Caco-2 (cell line): ENCODE data around the gene TRAPPC10. TPM values are rescaled to one million over a fixed set of nuclear protein-coding genes. Genes with fewer than 3 reads are reported as not detected.

ENCODE experiments used
- BruUV-seq: library from RNA; stranded (reverse); fragments of 400-500 nt; replicated peaks from 2 replicates; lab custom pipeline; 2021; lab: Mats Ljungman, UMichigan
- CTCF ChIA-PET: fragments of 300-600 bp; sonication (Branson Sonifier 250); formaldehyde crosslinking; loops from one replicate; lab custom pipeline; 2022; ENCODE audit warnings: antibody characterized with exemption; lab: Charles Lee
- POLR2A ChIA-PET: fragments of 300-600 bp; sonication (Branson Sonifier 250); formaldehyde crosslinking; loops from one replicate; lab custom pipeline; 2022; ENCODE audit warnings: antibody characterized with exemption; lab: Charles Lee
- DNase-seq, 2 experiments: peaks; one replicate each; pipeline versions ENCODE4 v3.0.0 to v3.0.0-alpha.2; 2020 to 2022
- H3K27me3 ChIP-seq: replicated peaks from 2 replicates; pipeline ENCODE4 v1.6.0; 2011; ENCODE audit warnings: low read length; ENCODE audit not compliant: control insufficient read depth, insufficient read depth
- H3K36me3 ChIP-seq: 2 replicates; pipeline ENCODE4 v1.5.1; 2011; ENCODE audit warnings: low read length; ENCODE audit not compliant: control insufficient read depth, insufficient read depth
- H3K4me1 ChIP-seq: fragments of 250-450 bp; sonication (Bioruptor Pico); 2 replicates; pipeline ENCODE4 v1.5.1; 2020; ENCODE audit warnings: mild to moderate bottlenecking
- H3K4me3 ChIP-seq: 2 replicates; pipeline ENCODE4 v1.5.1; 2011; ENCODE audit warnings: low read depth, mild to moderate bottlenecking, control low read depth, low read length
- H3K9me3 ChIP-seq: fragments of 250-450 bp; sonication (Bioruptor Pico); 2 replicates; pipeline ENCODE4 v1.5.1; 2020; ENCODE audit warnings: mild to moderate bottlenecking, moderate library complexity
- H3K27ac Mint-ChIP-seq: one replicate; pipeline ENCODE4 v1.8.0; 2022; ENCODE audit warnings: mixed read lengths; ENCODE audit not compliant: unreplicated experiment
- H3K27me3 Mint-ChIP-seq: one replicate; pipeline ENCODE4 v1.8.0; 2022; ENCODE audit warnings: mixed read lengths; ENCODE audit not compliant: insufficient read depth, unreplicated experiment
- H3K36me3 Mint-ChIP-seq: one replicate; pipeline ENCODE4 v1.8.0; 2022; ENCODE audit warnings: mild to moderate bottlenecking, mixed read lengths; ENCODE audit not compliant: insufficient read depth, unreplicated experiment
- H3K4me1 Mint-ChIP-seq: one replicate; pipeline ENCODE4 v1.8.0; 2022; ENCODE audit warnings: low read depth, mixed read lengths; ENCODE audit not compliant: unreplicated experiment
- H3K4me3 Mint-ChIP-seq: one replicate; pipeline ENCODE4 v1.8.0; 2022; ENCODE audit warnings: mild to moderate bottlenecking, moderate library complexity, mixed read lengths; ENCODE audit not compliant: unreplicated experiment
- H3K9me3 Mint-ChIP-seq: one replicate; pipeline ENCODE4 v1.8.0; 2022; ENCODE audit warnings: mixed read lengths; ENCODE audit not compliant: unreplicated experiment
- intact Hi-C: fragments of 100-400 bp; cut with micrococcal nuclease; formaldehyde crosslinking; loops from one replicate; pipeline ENCODE4 v1.10.0; 2022; ENCODE audit not compliant: unreplicated experiment
- total RNA-seq: library from RNA; stranded (reverse); gene quantifications from 2 replicates; pipeline ENCODE4 v1.2.3, GENCODE V29; 2022
- TF ChIP-seq, protein P1 (sequence below), 2 experiments: fragments of 200-600 bp in 1 of 2; IDR thresholded peaks; 1 replicate in 1 of 2; 2 replicates in 1 of 2; pipeline versions ENCODE4 v1.5.1 to v1.8.0; 2011 to 2022; ENCODE audit warnings: antibody characterized with exemption in 1 of 2, control low read depth in 1 of 2, inconsistent platforms in 1 of 2, low read depth in 1 of 2, low read length in 1 of 2, mild to moderate bottlenecking in 1 of 2, moderate library complexity in 1 of 2; ENCODE audit not compliant: insufficient read depth in 1 of 2, severe bottlenecking in 1 of 2, unreplicated experiment in 1 of 2

Gene TRAPPC10
- total RNA-seq, 1 experiment from 2014 or later, result 43.4 TPM

DNA sequence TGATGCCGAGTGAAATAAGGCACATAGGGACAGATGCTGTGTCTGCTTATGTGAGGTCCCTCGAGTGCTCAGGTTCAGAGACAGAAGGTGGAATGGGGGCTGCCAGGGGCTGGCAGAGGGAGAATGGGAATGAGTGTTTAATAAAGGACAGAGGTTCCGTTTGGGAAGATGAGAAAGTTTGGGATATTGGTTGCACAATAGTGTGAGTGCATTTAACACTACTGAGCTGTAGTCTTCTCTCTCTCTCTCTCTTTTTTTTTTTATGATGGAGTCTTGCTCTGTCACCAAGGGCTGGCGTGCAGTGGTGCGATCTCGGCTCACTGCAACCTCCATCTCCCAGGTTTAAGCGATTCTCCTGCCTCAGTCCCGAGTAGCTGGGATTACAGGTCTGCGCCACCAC lies 44.9 kb downstream of the TRAPPC10 start:
- H3K9me3 ChIP-seq, result no peaks in the 10 kb centered on the region
- Mint-ChIP-seq H3K4me3 (no peak overlapping the region), H3K27ac (no peak overlapping the region), H3K27me3 (no peaks in the 10 kb centered on the region), H3K36me3 (peaks cover 39% of the 10 kb centered on the region), H3K4me1 (peaks cover 7% of the 10 kb centered on the region), H3K9me3 (no peaks in the 10 kb centered on the region)
- intact Hi-C loops, result no loop called here
- ChIA-PET CTCF (no interaction called here), POLR2A (no interaction called here)
- no peaks in the 10 kb centered on the region for H3K4me1 ChIP-seq
- H3K4me3 ChIP-seq, result no peak overlapping the region
- no peaks in the 10 kb centered on the region; the same call in 1 of the 2 replicates for H3K36me3 ChIP-seq
- TF ChIP-seq, protein P1, sequence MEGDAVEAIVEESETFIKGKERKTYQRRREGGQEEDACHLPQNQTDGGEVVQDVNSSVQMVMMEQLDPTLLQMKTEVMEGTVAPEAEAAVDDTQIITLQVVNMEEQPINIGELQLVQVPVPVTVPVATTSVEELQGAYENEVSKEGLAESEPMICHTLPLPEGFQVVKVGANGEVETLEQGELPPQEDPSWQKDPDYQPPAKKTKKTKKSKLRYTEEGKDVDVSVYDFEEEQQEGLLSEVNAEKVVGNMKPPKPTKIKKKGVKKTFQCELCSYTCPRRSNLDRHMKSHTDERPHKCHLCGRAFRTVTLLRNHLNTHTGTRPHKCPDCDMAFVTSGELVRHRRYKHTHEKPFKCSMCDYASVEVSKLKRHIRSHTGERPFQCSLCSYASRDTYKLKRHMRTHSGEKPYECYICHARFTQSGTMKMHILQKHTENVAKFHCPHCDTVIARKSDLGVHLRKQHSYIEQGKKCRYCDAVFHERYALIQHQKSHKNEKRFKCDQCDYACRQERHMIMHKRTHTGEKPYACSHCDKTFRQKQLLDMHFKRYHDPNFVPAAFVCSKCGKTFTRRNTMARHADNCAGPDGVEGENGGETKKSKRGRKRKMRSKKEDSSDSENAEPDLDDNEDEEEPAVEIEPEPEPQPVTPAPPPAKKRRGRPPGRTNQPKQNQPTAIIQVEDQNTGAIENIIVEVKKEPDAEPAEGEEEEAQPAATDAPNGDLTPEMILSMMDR (IDR thresholded peaks at IDR 0.05; ENCODE audit: insufficient read depth in 1 of 2, low read depth in 1 of 2, low read length in 1 of 2, severe bottlenecking in 1 of 2, unreplicated experiment in 1 of 2), result no peak
- DNase-seq, result no peak
- no peaks in the 10 kb centered on the region for H3K27me3 ChIP-seq
- no TSS peak for BruUV-seq

DNA sequence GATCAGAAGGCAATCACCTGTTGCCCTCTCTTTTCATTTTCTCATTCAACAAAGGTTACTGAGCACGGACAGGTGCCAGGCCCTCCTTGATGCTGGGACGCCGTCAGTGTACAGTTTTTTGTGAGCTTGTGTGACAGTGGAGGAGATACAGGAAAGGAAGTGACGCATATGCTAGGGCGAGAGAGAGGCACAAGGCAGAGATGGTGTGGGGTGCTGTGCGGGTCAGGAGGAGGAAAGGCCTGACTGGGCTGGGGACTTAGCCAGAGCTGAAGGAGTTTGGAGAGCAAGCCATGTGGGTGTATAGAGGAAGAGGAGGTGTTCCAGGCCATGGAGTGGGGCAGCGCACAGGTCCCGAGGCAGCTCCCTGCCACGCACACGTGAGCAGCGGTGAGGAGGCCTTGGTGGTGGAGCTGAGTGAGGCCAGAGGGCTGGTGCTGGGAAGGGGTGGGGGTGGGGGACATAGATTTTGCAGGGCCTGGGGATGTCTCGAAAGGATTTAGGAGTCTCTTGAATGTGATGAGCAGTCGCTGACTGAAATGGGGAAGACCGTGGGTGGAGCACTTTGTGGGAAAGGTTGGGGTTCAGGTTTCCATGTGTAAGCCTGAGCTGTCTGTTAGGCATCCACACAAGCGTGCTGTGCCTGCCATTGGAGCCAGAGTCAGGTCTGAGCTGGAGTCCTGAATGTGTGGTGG lies 46.0 kb downstream of the TRAPPC10 start:
- CTCF ChIA-PET, result no interaction called here

DNA sequence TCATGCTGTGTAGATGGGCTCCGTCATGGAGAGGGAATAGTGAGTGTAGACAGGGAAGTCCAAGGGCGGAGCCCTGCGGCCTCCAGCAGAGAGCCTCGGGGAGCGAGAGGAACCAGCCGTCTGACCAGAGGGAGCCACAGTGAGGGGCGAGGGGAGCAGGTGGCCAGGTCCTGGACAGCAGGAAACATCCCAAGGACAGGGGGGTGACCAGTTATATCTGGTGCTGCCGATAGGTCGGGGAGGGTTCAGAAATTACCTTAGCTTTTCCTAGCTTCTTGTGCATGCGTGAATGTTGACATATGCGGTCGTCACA lies 46.5 kb downstream of the TRAPPC10 start:
- H3K27me3 ChIP-seq, result no peaks in the 10 kb centered on the region
- TF ChIP-seq, protein P1 (IDR thresholded peaks at IDR 0.05; ENCODE audit: insufficient read depth in 1 of 2, low read depth in 1 of 2, low read length in 1 of 2, severe bottlenecking in 1 of 2, unreplicated experiment in 1 of 2), result no peak
- Mint-ChIP-seq H3K36me3 (peaks cover 44% of the 10 kb centered on the region), H3K9me3 (no peaks in the 10 kb centered on the region), H3K4me3 (no peak overlapping the region), H3K4me1 (peaks cover 7% of the 10 kb centered on the region), H3K27me3 (no peaks in the 10 kb centered on the region), H3K27ac (no peak overlapping the region)
- DNase-seq, result no peak
- no TSS peak for BruUV-seq
- no peaks in the 10 kb centered on the region; the same call in 1 of the 2 replicates for H3K36me3 ChIP-seq
- CTCF ChIA-PET, result no interaction called here
- no peak overlapping the region for H3K4me3 ChIP-seq
- POLR2A ChIA-PET, result no interaction called here
- intact Hi-C loops, result no loop called here
- no peaks in the 10 kb centered on the region for H3K4me1 ChIP-seq
- H3K9me3 ChIP-seq, result no peaks in the 10 kb centered on the region

More for the DNA sequence above, 46.0 kb downstream of the TRAPPC10 start:
- Histone ChIP-seq H3K4me3 (no peak overlapping the region), H3K9me3 (no peaks in the 10 kb centered on the region), H3K36me3 (no peaks in the 10 kb centered on the region; the same call in 1 of the 2 replicates), H3K4me1 (no peaks in the 10 kb centered on the region), H3K27me3 (no peaks in the 10 kb centered on the region)
- BruUV-seq, result no TSS peak
- Mint-ChIP-seq H3K4me1 (peaks cover 7% of the 10 kb centered on the region), H3K4me3 (no peak overlapping the region), H3K27me3 (no peaks in the 10 kb centered on the region), H3K36me3 (peaks cover 42% of the 10 kb centered on the region), H3K27ac (no peak overlapping the region), H3K9me3 (no peaks in the 10 kb centered on the region)
- POLR2A ChIA-PET, result no interaction called here
- TF ChIP-seq, protein P1 (IDR thresholded peaks at IDR 0.05; ENCODE audit: insufficient read depth in 1 of 2, low read depth in 1 of 2, low read length in 1 of 2, severe bottlenecking in 1 of 2, unreplicated experiment in 1 of 2), result no peak
- intact Hi-C loops, result no loop called here
- no peak for DNase-seq
